Erythroblast (primary cell): ENCODE data around the gene SARS2.

ENCODE experiments used
- GATA1 ChIP-seq: IDR thresholded peaks from 2 replicates; pipeline ENCODE4 v1.6.1; 2011; ENCODE audit warnings: low read depth, mild to moderate bottlenecking, control low read depth, low read length, moderate library complexity
- POLR2A ChIP-seq: IDR thresholded peaks from 2 replicates; pipeline ENCODE4 v1.6.1; 2011; ENCODE audit warnings: mild to moderate bottlenecking, low read length

DNA sequence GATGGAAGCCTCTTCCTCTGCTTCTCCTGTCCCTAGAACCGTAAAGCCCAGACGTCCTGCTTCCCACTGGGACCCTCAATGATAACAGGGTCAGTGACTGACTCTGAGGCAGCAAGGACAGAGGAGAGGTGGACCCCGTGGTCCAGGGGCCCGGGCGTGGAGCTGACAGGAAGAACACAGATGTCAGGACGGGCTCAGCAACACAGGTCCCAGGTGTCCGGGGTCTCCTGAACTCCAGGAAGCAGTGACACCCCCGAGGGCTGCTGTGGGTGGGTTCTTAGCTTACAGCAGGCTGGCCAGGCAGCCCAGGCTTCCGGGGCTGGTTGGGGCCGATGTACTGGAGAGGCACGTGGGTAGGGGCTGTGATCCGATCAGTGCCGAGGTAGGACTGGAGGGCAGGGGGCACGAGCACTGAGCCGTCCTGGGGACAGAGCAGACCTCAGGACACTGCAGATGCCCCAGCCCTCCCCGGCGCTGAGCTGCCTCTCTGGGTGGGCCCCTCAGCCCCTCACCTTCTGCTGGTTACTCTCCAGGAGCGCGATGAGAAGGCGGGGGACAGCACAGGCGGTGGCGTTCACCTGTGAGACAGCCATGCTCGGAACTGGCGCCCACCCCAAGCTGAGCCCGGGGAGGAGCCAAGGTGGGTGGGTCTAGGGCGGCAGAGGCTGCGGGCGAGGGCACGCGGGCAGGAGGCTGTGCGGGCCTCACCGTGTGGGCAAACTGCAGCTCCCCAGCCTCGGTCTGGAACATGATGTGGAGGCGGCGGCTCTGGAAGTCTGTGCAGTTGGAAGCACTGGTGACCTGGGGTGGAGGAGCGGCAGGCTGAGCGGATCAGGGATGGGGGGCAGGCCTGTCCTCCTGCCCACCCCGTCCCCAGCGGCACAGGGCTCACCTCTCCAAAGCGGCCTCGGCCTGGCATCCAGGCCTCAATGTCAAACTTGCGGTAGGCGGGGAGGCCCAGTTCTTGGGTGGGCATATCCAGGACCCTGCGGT is 14.9 kb downstream of the SARS2 start:
- no peak for TF ChIP-seq POLR2A
- TF ChIP-seq GATA1 = no peak
